ENCODE measurements around the gene ECI1.

Gene ECI1, protein sequence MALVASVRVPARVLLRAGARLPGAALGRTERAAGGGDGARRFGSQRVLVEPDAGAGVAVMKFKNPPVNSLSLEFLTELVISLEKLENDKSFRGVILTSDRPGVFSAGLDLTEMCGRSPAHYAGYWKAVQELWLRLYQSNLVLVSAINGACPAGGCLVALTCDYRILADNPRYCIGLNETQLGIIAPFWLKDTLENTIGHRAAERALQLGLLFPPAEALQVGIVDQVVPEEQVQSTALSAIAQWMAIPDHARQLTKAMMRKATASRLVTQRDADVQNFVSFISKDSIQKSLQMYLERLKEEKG

DNA sequence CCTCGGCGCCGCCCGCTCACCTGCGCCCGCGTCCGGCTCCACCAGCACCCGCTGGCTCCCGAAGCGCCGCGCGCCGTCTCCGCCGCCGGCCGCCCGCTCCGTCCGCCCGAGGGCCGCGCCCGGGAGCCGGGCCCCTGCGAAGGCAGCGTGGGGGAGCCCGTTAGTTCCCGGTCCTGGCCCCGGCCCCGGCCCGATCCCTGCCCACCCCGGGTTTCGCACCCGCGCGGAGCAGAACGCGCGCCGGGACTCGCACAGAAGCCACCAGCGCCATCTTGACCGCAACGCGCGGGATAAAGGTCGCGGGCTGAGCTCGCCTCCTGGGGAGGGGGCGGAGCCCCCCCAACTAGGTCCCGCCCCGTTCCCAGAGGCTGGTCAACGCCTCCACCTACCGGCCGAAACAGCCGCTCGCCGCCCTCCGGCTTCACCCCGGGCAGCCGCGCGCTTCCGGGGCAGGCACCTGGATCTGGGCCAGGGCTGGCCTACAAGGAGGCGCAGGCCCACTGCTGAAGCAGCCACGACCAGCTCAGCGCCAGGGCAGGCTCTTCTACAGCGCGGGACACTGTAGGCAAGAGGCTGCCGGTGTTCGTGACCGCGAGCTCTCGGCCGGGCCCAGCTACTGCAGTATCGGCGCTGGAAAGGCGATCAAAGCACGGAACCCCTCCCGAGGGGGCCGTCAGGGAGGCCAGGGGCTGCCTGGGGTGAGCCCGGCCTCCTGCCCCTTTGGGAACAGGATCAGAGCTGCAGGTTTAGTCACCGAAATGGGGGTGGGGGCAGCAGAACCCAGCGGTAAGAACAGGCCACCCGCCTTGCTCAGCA is at the start of gene ECI1:
ECI1 (minus strand) TSS at position 292 of the 816 bp plus-strand sequence; CDS start at position 271, 21 bp downstream.
- peak within 1 kb of the TSS; percentile 96 for H3K4me3 ChIP-seq
- TF ChIP-seq, protein P1, sequence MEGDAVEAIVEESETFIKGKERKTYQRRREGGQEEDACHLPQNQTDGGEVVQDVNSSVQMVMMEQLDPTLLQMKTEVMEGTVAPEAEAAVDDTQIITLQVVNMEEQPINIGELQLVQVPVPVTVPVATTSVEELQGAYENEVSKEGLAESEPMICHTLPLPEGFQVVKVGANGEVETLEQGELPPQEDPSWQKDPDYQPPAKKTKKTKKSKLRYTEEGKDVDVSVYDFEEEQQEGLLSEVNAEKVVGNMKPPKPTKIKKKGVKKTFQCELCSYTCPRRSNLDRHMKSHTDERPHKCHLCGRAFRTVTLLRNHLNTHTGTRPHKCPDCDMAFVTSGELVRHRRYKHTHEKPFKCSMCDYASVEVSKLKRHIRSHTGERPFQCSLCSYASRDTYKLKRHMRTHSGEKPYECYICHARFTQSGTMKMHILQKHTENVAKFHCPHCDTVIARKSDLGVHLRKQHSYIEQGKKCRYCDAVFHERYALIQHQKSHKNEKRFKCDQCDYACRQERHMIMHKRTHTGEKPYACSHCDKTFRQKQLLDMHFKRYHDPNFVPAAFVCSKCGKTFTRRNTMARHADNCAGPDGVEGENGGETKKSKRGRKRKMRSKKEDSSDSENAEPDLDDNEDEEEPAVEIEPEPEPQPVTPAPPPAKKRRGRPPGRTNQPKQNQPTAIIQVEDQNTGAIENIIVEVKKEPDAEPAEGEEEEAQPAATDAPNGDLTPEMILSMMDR (IDR thresholded peaks at IDR 0.05): peak; percentile 58
- peak; percentile 96 for DNase-seq (ENCODE audit: low spot score)
- H3K27ac ChIP-seq: peak within 1 kb of the TSS; percentile 80 to 98

DNA sequence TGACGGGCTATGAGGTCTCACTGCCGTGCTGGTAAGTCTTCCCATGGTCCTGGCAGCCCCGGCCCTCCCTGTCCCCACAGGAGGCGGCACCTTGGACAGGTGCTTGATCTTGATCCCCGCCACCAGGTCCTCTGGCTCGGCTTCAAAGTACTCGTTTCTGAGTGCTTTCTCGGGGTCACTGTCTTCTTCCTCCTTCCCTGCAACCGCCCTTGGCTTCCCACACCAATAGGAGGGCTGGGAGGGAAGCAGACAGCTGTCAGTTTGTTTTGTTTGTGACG is 48.5 kb upstream of the ECI1 start:
- no peak for DNase-seq (ENCODE audit: low spot score)
- TF ChIP-seq, protein P1 (IDR thresholded peaks at IDR 0.05): no peak
- Histone ChIP-seq H3K27ac (no peak overlapping the region), H3K4me3 (no peak overlapping the region)

DNA sequence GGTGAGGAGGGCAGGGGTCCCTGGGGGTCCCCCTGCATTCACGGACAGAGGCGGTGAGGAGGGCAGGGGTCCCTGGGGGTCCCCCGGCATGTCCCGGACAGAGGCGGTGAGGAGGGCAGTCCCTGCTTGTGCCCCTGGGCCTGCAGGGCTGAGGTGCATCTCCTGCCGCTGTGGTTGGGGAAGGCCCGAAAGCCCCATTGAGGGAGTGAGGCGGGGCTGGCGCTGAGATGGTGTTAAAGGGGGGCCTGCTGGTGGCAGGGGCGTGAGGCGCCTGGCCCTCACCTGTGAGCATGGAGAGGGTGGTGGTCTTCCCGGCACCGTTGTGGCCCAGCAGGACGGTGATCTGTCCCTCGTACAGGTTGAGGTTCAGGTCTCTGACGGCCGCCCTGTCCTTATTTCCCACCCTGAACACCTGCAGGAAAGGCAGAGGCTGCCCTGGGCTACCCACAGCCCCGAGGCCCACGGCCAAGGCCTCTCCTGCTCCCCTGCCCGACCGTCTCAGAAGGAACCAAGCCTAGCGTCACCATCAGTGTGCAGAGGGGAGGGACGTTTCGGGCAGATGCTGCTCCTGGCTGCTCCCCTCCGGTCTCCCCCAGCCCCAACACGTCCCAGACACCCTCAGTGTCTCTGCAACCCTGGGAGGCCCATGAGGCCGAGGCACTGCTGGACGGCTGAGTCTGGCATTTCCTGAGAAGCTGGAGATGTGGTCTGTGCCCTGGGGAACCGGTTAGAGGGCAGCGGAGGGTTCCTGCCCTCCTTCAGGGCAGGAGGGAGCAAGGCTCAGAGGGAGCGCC is 47.9 kb upstream of the ECI1 start:
- Histone ChIP-seq H3K27ac (no peak overlapping the region), H3K4me3 (no peak overlapping the region)
- TF ChIP-seq, protein P1 (IDR thresholded peaks at IDR 0.05): no peak
- no peak for DNase-seq (ENCODE audit: low spot score)

DNA sequence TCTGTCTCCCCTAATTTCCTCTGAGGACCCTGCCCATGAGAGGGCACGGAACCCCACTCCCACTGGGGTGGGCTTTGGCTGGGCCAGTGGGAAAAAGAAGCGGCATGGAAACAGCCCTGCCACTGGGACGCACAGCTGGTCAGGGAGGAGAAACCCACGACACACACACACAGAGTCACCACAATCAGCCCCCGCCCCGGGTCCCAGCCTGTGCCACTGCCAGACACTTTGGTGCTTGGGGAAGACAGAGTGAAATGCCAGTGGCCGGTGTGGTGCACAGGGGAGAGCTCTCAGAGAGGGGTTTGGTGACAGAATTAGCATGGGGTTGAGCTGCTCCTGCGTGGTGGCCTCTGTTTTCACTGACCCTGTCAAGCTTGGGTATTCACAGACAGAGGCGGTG is 47.2 kb upstream of the ECI1 start:
- H3K4me3 ChIP-seq: no peak overlapping the region
- no peak for DNase-seq (ENCODE audit: low spot score)
- no peak overlapping the region for H3K27ac ChIP-seq

DNA sequence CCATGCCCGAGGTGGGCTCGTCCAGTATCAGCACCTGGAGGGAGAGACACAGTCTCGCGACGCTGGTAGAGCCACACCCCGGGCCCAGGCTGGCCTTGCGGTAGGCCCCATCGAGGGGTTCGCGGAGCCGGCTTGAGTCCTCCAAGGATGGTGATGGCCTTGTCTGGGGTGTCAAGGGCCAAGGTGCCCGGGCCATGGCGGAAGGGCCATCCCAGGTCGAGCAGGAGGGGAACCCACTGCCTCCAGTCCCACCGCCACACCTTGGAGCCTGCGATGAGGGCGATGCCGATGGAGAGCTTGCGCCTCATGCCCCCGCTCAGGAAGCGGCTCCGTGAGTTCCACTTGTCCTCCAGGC is 46.1 kb upstream of the ECI1 start:
- H3K27ac ChIP-seq: no peak overlapping the region
- no peak for DNase-seq (ENCODE audit: low spot score)
- TF ChIP-seq, protein P1 (IDR thresholded peaks at IDR 0.05): no peak
- H3K4me3 ChIP-seq: no peak overlapping the region

More for the DNA sequence above, 47.2 kb upstream of the ECI1 start:
- TF ChIP-seq, protein P1 (IDR thresholded peaks at IDR 0.05): no peak

DNA sequence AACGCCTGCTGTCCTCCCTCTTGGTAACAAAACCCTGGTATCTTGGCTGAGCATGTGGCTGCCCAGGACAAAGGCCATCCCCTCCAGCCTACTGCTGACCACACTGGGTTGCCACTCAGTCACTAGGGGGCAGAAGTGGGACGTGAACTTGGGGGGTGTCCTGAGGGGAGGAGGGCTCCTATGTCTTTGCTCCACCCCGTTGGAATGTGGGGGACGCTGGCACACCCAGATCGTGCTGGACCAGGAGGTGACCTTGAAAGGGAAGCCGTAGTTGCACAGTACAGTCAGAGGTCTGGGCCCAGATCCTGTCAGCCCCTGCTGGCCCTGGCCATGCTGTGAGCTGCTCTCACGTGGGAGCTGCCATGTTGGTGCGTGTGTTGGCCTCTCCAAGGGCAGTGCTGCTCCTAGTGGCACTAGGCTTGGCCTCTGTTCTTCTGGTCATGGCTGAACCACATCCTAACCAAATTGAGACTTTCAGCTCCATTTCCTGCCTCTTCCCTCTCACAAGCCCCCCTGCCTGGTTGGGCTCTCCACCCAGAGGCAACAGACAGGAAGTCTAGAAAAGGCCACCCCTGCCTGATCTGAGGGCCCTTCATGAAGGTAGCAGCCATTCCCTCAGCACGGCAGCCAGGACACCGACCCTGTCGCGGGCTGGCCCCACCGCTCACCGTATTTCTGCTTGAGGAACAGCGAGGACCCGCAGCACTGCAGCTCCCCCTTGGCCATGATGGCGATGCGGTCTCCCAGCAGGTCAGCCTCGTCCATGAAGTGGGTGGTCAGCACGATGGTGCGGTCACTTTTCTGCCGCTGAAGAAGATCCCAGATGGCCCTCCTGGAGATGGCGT is 45.5 kb upstream of the ECI1 start:
- Histone ChIP-seq H3K4me3 (no peak overlapping the region), H3K27ac (no peak overlapping the region)
- no peak for DNase-seq (ENCODE audit: low spot score)
- TF ChIP-seq, protein P1 (IDR thresholded peaks at IDR 0.05): no peak
